ENCODE data around the gene ZNF76. TPM values are rescaled to one million over a fixed set of nuclear protein-coding genes. Genes with fewer than 3 reads are reported as not detected.

ZNF76 gene
- total and polyA plus RNA-seq, 10 of the 15 experiments (the other 5 are each of a cell fraction or from before 2014, with no cell fraction given): 2.8 to 41.0 (median 24.8) TPM

DNA sequence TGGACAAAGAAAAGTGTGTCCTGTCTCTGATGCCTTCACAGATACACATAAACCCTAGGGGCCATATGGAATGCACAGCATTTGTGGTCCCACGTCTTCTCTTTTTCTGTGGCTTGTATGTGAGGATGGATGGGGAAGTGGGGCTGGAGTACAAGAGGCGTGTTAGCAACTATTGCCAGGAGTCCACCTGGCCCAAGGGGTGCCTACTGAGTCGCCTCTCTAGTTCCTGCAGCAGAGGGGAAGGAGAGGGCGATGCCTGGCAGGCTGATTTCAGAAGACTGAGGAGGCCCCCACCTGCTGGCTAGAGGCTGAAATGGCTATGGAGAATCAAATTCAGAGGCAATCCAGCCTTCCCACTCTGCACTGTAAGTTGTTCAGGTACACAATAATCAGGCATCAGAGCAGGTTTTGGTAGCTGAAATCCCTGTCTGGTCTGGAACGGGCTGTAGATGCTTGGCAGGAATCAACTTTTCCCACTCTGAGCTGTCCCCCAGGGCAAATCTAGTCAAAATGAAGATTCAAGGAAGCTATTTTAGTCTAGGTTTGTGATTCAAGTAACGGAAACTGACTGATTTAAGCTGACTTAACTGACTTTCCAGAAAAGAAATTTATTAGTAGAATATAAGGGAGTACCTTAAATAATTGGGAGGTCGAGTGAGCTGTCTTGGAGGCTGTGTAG lies 68.0 kb downstream of the ZNF76 start:
- in situ Hi-C loops (cut with MboI): no loop called here
- no TSS peak for BruUV-seq (replicated peaks)
- peak; percentile 99 for ATAC-seq
- H3K9ac ChIP-seq (ENCODE audit: control insufficient read depth, insufficient read depth, low read length): no peak overlapping the region
- no peaks in the 10 kb centered on the region for H3K4me1 ChIP-seq (ENCODE audit: control insufficient read depth, insufficient read depth, low read length)
- no peaks in the 10 kb centered on the region for H3K9me3 ChIP-seq (replicated peaks; ENCODE audit: control insufficient read depth, insufficient read depth, low read length)
- no peak overlapping the region for H3K4me3 ChIP-seq
- intact Hi-C loops (cut with micrococcal nuclease; ENCODE audit: unreplicated experiment): loop anchor here (1.0 kb wide), 1 partner anchor 30 kb away; the partner anchor contains the start of gene DEF6
- ChIA-PET CTCF (interaction anchor here (0.6 to 12.2 kb wide), 26 partner anchors 12 to 224 kb away, joined by 3 to 217 read pairs (median 4); partner anchors contain the start of genes DEF6 and FANCE), RAD21 (ENCODE audit: unreplicated experiment) (interaction anchor here (0.6 to 6.5 kb wide), 12 partner anchors 13 to 122 kb away, joined by 3 to 127 read pairs (median 3); partner anchors contain the start of genes DEF6, PPARD and ZNF76), SMC1A (ENCODE audit: uncharacterized antibody, unreplicated experiment) (interaction anchor here (0.7 to 9.1 kb wide), 11 partner anchors 9 to 139 kb away, joined by 3 to 135 read pairs (median 4); partner anchors contain the start of genes DEF6 and FANCE), POLR2A (interaction anchor here (0.6 to 2.0 kb wide), 6 partner anchors 24 to 494 kb away, joined by 3 to 7 read pairs (median 4); partner anchors contain the start of gene DEF6)
- FAIRE-seq: peak; percentile 95
- no peak for DNase-seq (ENCODE audit: low read depth, low spot score)
- no peaks in the 10 kb centered on the region for H3K36me3 ChIP-seq (ENCODE audit: control insufficient read depth in 2 of 2, insufficient read depth in 2 of 2, low read length in 1 of 2)
- H4K20me1 ChIP-seq (ENCODE audit: control insufficient read depth, insufficient read depth): no peaks in the 10 kb centered on the region
- H3K27me3 ChIP-seq (replicated peaks in 1 of 2; ENCODE audit: control insufficient read depth in 2 of 2, insufficient read depth in 2 of 2, low read length in 1 of 2): no peaks in the 10 kb centered on the region
- no peak overlapping the region for H3K4me2 ChIP-seq (ENCODE audit: control insufficient read depth, insufficient read depth)
- no peak overlapping the region; the same call in 1 of the 2 replicates for H2AFZ ChIP-seq (ENCODE audit: control insufficient read depth, low read depth, low read length)
- H3K27ac ChIP-seq (ENCODE audit: control insufficient read depth, insufficient read depth): no peak overlapping the region
- H3K79me2 ChIP-seq (ENCODE audit: control insufficient read depth, insufficient read depth, low read length): no peaks in the 10 kb centered on the region
- 16% methylated on average over 7 of the region's 7 CpGs for WGBS (ENCODE audit: insufficient coverage, insufficient replicate concordance, low lambda C conversion rate, missing lambda C conversion rate)
- TF ChIP-seq, protein P1, sequence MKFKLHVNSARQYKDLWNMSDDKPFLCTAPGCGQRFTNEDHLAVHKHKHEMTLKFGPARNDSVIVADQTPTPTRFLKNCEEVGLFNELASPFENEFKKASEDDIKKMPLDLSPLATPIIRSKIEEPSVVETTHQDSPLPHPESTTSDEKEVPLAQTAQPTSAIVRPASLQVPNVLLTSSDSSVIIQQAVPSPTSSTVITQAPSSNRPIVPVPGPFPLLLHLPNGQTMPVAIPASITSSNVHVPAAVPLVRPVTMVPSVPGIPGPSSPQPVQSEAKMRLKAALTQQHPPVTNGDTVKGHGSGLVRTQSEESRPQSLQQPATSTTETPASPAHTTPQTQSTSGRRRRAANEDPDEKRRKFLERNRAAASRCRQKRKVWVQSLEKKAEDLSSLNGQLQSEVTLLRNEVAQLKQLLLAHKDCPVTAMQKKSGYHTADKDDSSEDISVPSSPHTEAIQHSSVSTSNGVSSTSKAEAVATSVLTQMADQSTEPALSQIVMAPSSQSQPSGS (IDR thresholded peaks at IDR 0.05; ENCODE audit: low read length): no peak
- no peak for TF ChIP-seq TBL1XR1 (IDR thresholded peaks at IDR 0.05; ENCODE audit: low read depth, low read length)
- TF ChIP-seq, protein P2, sequence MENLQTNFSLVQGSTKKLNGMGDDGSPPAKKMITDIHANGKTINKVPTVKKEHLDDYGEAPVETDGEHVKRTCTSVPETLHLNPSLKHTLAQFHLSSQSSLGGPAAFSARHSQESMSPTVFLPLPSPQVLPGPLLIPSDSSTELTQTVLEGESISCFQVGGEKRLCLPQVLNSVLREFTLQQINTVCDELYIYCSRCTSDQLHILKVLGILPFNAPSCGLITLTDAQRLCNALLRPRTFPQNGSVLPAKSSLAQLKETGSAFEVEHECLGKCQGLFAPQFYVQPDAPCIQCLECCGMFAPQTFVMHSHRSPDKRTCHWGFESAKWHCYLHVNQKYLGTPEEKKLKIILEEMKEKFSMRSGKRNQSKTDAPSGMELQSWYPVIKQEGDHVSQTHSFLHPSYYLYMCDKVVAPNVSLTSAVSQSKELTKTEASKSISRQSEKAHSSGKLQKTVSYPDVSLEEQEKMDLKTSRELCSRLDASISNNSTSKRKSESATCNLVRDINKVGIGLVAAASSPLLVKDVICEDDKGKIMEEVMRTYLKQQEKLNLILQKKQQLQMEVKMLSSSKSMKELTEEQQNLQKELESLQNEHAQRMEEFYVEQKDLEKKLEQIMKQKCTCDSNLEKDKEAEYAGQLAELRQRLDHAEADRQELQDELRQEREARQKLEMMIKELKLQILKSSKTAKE (IDR thresholded peaks at IDR 0.05; ENCODE audit: low read depth, poor library complexity, severe bottlenecking): no peak
- TF ChIP-seq RBBP5 (conservative IDR thresholded peaks at IDR 0.05): no peak
- TF ChIP-seq HDGF (IDR thresholded peaks at IDR 0.05): peak; percentile 64; the same call in 1 of the 2 replicates
- no peak for TF ChIP-seq KLF5 (IDR thresholded peaks at IDR 0.05; ENCODE audit: partially characterized antibody)
- no peak for TF ChIP-seq ZBTB40 (IDR thresholded peaks at IDR 0.05; ENCODE audit: borderline replicate concordance)
- no peak for TF ChIP-seq SMAD1 (IDR thresholded peaks at IDR 0.05; ENCODE audit: low read depth, partially characterized antibody)
- no peak; the same call in 1 of the 2 replicates for TF ChIP-seq NRF1 (conservative IDR thresholded peaks at IDR 0.05; ENCODE audit: low read depth, low read length)
- TF ChIP-seq, protein P3, sequence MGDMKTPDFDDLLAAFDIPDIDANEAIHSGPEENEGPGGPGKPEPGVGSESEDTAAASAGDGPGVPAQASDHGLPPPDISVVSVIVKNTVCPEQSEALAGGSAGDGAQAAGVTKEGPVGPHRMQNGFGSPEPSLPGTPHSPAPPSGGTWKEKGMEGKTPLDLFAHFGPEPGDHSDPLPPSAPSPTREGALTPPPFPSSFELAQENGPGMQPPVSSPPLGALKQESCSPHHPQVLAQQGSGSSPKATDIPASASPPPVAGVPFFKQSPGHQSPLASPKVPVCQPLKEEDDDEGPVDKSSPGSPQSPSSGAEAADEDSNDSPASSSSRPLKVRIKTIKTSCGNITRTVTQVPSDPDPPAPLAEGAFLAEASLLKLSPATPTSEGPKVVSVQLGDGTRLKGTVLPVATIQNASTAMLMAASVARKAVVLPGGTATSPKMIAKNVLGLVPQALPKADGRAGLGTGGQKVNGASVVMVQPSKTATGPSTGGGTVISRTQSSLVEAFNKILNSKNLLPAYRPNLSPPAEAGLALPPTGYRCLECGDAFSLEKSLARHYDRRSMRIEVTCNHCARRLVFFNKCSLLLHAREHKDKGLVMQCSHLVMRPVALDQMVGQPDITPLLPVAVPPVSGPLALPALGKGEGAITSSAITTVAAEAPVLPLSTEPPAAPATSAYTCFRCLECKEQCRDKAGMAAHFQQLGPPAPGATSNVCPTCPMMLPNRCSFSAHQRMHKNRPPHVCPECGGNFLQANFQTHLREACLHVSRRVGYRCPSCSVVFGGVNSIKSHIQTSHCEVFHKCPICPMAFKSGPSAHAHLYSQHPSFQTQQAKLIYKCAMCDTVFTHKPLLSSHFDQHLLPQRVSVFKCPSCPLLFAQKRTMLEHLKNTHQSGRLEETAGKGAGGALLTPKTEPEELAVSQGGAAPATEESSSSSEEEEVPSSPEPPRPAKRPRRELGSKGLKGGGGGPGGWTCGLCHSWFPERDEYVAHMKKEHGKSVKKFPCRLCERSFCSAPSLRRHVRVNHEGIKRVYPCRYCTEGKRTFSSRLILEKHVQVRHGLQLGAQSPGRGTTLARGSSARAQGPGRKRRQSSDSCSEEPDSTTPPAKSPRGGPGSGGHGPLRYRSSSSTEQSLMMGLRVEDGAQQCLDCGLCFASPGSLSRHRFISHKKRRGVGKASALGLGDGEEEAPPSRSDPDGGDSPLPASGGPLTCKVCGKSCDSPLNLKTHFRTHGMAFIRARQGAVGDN (IDR thresholded peaks at IDR 0.05): no peak
- TF ChIP-seq HDAC2 (IDR thresholded peaks at IDR 0.05): no peak

Data from GM12878 (cell line).